ENCODE measurements around the gene PCSK6.

PCSK6 gene

GRCh38 chr15:101511717-101512116 lies 22.2 kb upstream of the PCSK6 start:
- H3K4me3 ChIP-seq (ENCODE audit: low read depth, low read length): no peak overlapping the region
- TF ChIP-seq CTCF (IDR thresholded peaks at IDR 0.05; ENCODE audit: low read depth, low read length): no peak

- no peak for TF ChIP-seq CTCF (IDR thresholded peaks at IDR 0.05; ENCODE audit: low read depth, low read length)
- H3K4me3 ChIP-seq (ENCODE audit: low read depth, low read length): no peak overlapping the region
Measured at GRCh38 chr15:101510212-101511197, 21.0 kb upstream of the PCSK6 start.

- no peak for TF ChIP-seq CTCF (IDR thresholded peaks at IDR 0.05; ENCODE audit: low read depth, low read length)
- no peak overlapping the region for H3K4me3 ChIP-seq (ENCODE audit: low read depth, low read length)
Measured at GRCh38 chr15:101509279-101509678, 19.8 kb upstream of the PCSK6 start.

GRCh38 chr15:101506491-101506890 lies 17.0 kb upstream of the PCSK6 start:
- no peak for TF ChIP-seq CTCF (IDR thresholded peaks at IDR 0.05; ENCODE audit: low read depth, low read length)
- H3K4me3 ChIP-seq (ENCODE audit: low read depth, low read length): no peak overlapping the region

GRCh38 chr15:101505610-101506337 lies 16.3 kb upstream of the PCSK6 start:
- no peak for TF ChIP-seq CTCF (IDR thresholded peaks at IDR 0.05; ENCODE audit: low read depth, low read length)
- no peak overlapping the region for H3K4me3 ChIP-seq (ENCODE audit: low read depth, low read length)

- H3K4me3 ChIP-seq (ENCODE audit: low read depth, low read length): no peak overlapping the region
- no peak for TF ChIP-seq CTCF (IDR thresholded peaks at IDR 0.05; ENCODE audit: low read depth, low read length)
Measured at GRCh38 chr15:101504866-101505609, 15.5 kb upstream of the PCSK6 start.

Measured in WI38 (cell line).